SH-SY5Y (cell line): Measurements from ENCODE around the gene TFPI2.

Experiments
- GATA2 ChIP-seq: IDR thresholded peaks from 2 replicates; pipeline ENCODE4 v1.6.1; 2011; ENCODE audit warnings: mild to moderate bottlenecking, low read depth, low read length
- GATA3 ChIP-seq: IDR thresholded peaks from 2 replicates; pipeline ENCODE4 v1.6.1; 2011; ENCODE audit warnings: low read depth, mild to moderate bottlenecking, low read length, moderate library complexity

- no peak for TF ChIP-seq GATA2
- TF ChIP-seq GATA3 = no peak
These were observed 12.8 kb downstream of the TFPI2 start for GRCh38 chr7:93877742-93878141.
